Neutrophil (primary cell): ENCODE measurements around the gene DPP7.
A peak's percentile ranks its signal among the peaks of the same experiment; 100 is the strongest.

Experiments used
- H3K27ac ChIP-seq: fragments of 200-600 bp; sonication (generic); 2 replicates; pipeline ENCODE4 v1.5.1; 2016; ENCODE audit warnings: mild to moderate bottlenecking, moderate library complexity
- H3K27me3 ChIP-seq: fragments of 200-600 bp; sonication (generic); 2 replicates; pipeline ENCODE4 v1.6.0; 2016; ENCODE audit warnings: mild to moderate bottlenecking
- H3K36me3 ChIP-seq: fragments of 200-600 bp; sonication (generic); 2 replicates; pipeline ENCODE4 v1.5.1; 2017
- H3K4me1 ChIP-seq, 2 experiments: fragments of 200-600 bp in 1 of 2; sonication (generic) in 1 of 2; 1 replicate in 1 of 2; 2 replicates in 1 of 2; pipeline versions ENCODE4 v1.5.1 to v1.6.1; 2013 to 2016; ENCODE audit warnings: low read depth in 1 of 2, low read length in 1 of 2, mild to moderate bottlenecking in 1 of 2, moderate library complexity in 1 of 2; ENCODE audit not compliant: control insufficient read depth in 1 of 2, insufficient read depth in 1 of 2
- H3K4me3 ChIP-seq, 2 experiments: fragments of 200-600 bp in 1 of 2; sonication (generic) in 1 of 2; 1 replicate in 1 of 2; 2 replicates in 1 of 2; pipeline ENCODE4 v1.5.1; 2013 to 2016; ENCODE audit warnings: low read depth in 1 of 2, low read length in 1 of 2, mild to moderate bottlenecking in 1 of 2, moderate library complexity in 1 of 2
- H3K9me3 ChIP-seq: fragments of 200-600 bp; sonication (generic); 2 replicates; pipeline ENCODE4 v1.5.1; 2016
- CTCF ChIP-seq: fragments of 200-600 bp; sonication (generic); IDR thresholded peaks from 2 replicates; pipeline ENCODE4 v1.5.1; 2016; ENCODE audit warnings: antibody characterized with exemption

DPP7 gene

GRCh38 chr9:137074657-137075274, 39.8 kb downstream of the DPP7 start:
- Histone ChIP-seq H3K4me1 (peaks cover 58 to 61% of the 10 kb centered on the region in 2 experiments), H3K27me3 (peaks cover 72% of the 10 kb centered on the region), H3K4me3 (no peak overlapping the region), H3K36me3 (no peaks in the 10 kb centered on the region), H3K9me3 (no peaks in the 10 kb centered on the region), H3K27ac (no peak overlapping the region)
- no peak for TF ChIP-seq CTCF

GRCh38 chr9:137073992-137074399, 40.5 kb downstream of the DPP7 start:
- no peak overlapping the region for H3K4me3 ChIP-seq
- H3K4me1 ChIP-seq: peaks cover 66 to 69% of the 10 kb centered on the region in 2 experiments

GRCh38 chr9:137071282-137071681, 43.3 kb downstream of the DPP7 start:
- peaks cover 51% of the 10 kb centered on the region for H3K27me3 ChIP-seq
- peak overlapping the region; percentile 55 to 58 for H3K4me3 ChIP-seq
- no peak for TF ChIP-seq CTCF
- no peaks in the 10 kb centered on the region for H3K36me3 ChIP-seq
- H3K9me3 ChIP-seq: no peaks in the 10 kb centered on the region
- peaks cover 60 to 71% of the 10 kb centered on the region in 2 experiments for H3K4me1 ChIP-seq
- peak overlapping the region; percentile 51 for H3K27ac ChIP-seq

More at GRCh38 chr9:137073992-137074399, 40.5 kb downstream of the DPP7 start:
- Histone ChIP-seq H3K9me3 (no peaks in the 10 kb centered on the region), H3K36me3 (no peaks in the 10 kb centered on the region), H3K27me3 (peaks cover 72% of the 10 kb centered on the region), H3K27ac (peak overlapping the region; percentile 73)
- no peak for TF ChIP-seq CTCF

- H3K4me3 ChIP-seq: peak overlapping the region; percentile 55 to 58
- H3K27ac ChIP-seq: peak overlapping the region; percentile 51
- H3K27me3 ChIP-seq: peaks cover 47% of the 10 kb centered on the region
- no peaks in the 10 kb centered on the region for H3K36me3 ChIP-seq
- H3K9me3 ChIP-seq: no peaks in the 10 kb centered on the region
- no peak for TF ChIP-seq CTCF
- H3K4me1 ChIP-seq: peaks cover 60 to 71% of the 10 kb centered on the region in 2 experiments
These were observed 43.6 kb downstream of the DPP7 start for GRCh38 chr9:137070906-137071275.

GRCh38 chr9:137070201-137070905, 44.2 kb downstream of the DPP7 start, which contains the start of gene SAPCD2:
TSS of gene SAPCD2 (minus strand) at chr9:137070557. CDS start at chr9:137070460, 97 bp downstream.
- H3K9me3 ChIP-seq: no peaks in the 10 kb centered on the region
- peaks cover 41% of the 10 kb centered on the region for H3K27me3 ChIP-seq
- no peaks in the 10 kb centered on the region for H3K36me3 ChIP-seq
- TF ChIP-seq CTCF: peak; percentile 19
- H3K27ac ChIP-seq: peak within 1 kb of the TSS; percentile 51
- peak within 1 kb of the TSS; percentile 55 to 58 for H3K4me3 ChIP-seq
- H3K4me1 ChIP-seq: peaks cover 60 to 68% of the 10 kb centered on the region in 2 experiments
